ENCODE measurements around the gene SORBS2.

SORBS2 gene

GRCh38 chr4:185767528-185767927, 44.5 kb downstream of the SORBS2 start:
- no peak overlapping the region for H3K27ac ChIP-seq (ENCODE audit: low read length)
- no peaks in the 10 kb centered on the region for H3K27me3 ChIP-seq (ENCODE audit: low read depth, low read length)
- H3K36me3 ChIP-seq (ENCODE audit: control insufficient read depth in 1 of 2, insufficient read depth in 2 of 2, low read length in 2 of 2), result no peaks in the 10 kb centered on the region
- no peaks in the 10 kb centered on the region for H3K9me3 ChIP-seq (ENCODE audit: control insufficient read depth in 1 of 2, low read length in 2 of 2)
- no peak overlapping the region for H3K4me3 ChIP-seq (ENCODE audit: low read depth in 1 of 2, low read length in 2 of 2)
- H3K4me1 ChIP-seq (ENCODE audit: control insufficient read depth in 1 of 2, insufficient read depth in 2 of 2, low read length in 2 of 2), result no peaks in the 10 kb centered on the region

GRCh38 chr4:185764876-185765275, 47.1 kb downstream of the SORBS2 start:
- no peaks in the 10 kb centered on the region for H3K36me3 ChIP-seq (ENCODE audit: control insufficient read depth in 1 of 2, insufficient read depth in 2 of 2, low read length in 2 of 2)
- H3K9me3 ChIP-seq (ENCODE audit: control insufficient read depth in 1 of 2, low read length in 2 of 2), result no peaks in the 10 kb centered on the region
- no peaks in the 10 kb centered on the region for H3K27me3 ChIP-seq (ENCODE audit: low read depth, low read length)
- no peaks in the 10 kb centered on the region for H3K4me1 ChIP-seq (ENCODE audit: control insufficient read depth in 1 of 2, insufficient read depth in 2 of 2, low read length in 2 of 2)
- no peak overlapping the region for H3K4me3 ChIP-seq (ENCODE audit: low read depth in 1 of 2, low read length in 2 of 2)
- no peak overlapping the region for H3K27ac ChIP-seq (ENCODE audit: low read length)

- Histone ChIP-seq H3K4me3 (ENCODE audit: low read depth in 1 of 2, low read length in 2 of 2) (no peak overlapping the region), H3K4me1 (ENCODE audit: control insufficient read depth in 1 of 2, insufficient read depth in 2 of 2, low read length in 2 of 2) (no peaks in the 10 kb centered on the region), H3K9me3 (ENCODE audit: control insufficient read depth in 1 of 2, low read length in 2 of 2) (no peaks in the 10 kb centered on the region), H3K36me3 (ENCODE audit: control insufficient read depth in 1 of 2, insufficient read depth in 2 of 2, low read length in 2 of 2) (no peaks in the 10 kb centered on the region), H3K27me3 (ENCODE audit: low read depth, low read length) (no peaks in the 10 kb centered on the region), H3K27ac (ENCODE audit: low read length) (no peak overlapping the region)
Measured at GRCh38 chr4:185761352-185762235, 50.4 kb downstream of the SORBS2 start.

GRCh38 chr4:185758807-185759206, 53.2 kb downstream of the SORBS2 start:
- Histone ChIP-seq H3K36me3 (ENCODE audit: control insufficient read depth in 1 of 2, insufficient read depth in 2 of 2, low read length in 2 of 2) (no peaks in the 10 kb centered on the region), H3K4me3 (ENCODE audit: low read depth in 1 of 2, low read length in 2 of 2) (no peak overlapping the region), H3K27me3 (ENCODE audit: low read depth, low read length) (no peaks in the 10 kb centered on the region), H3K9me3 (ENCODE audit: control insufficient read depth in 1 of 2, low read length in 2 of 2) (no peaks in the 10 kb centered on the region), H3K4me1 (ENCODE audit: control insufficient read depth in 1 of 2, insufficient read depth in 2 of 2, low read length in 2 of 2) (no peaks in the 10 kb centered on the region), H3K27ac (ENCODE audit: low read length) (no peak overlapping the region)

- Histone ChIP-seq H3K4me3 (ENCODE audit: low read depth in 1 of 2, low read length in 2 of 2) (no peak overlapping the region), H3K27me3 (ENCODE audit: low read depth, low read length) (no peaks in the 10 kb centered on the region), H3K4me1 (ENCODE audit: control insufficient read depth in 1 of 2, insufficient read depth in 2 of 2, low read length in 2 of 2) (no peaks in the 10 kb centered on the region), H3K27ac (ENCODE audit: low read length) (no peak overlapping the region), H3K36me3 (ENCODE audit: control insufficient read depth in 1 of 2, insufficient read depth in 2 of 2, low read length in 2 of 2) (no peaks in the 10 kb centered on the region), H3K9me3 (ENCODE audit: control insufficient read depth in 1 of 2, low read length in 2 of 2) (no peaks in the 10 kb centered on the region)
Measured at GRCh38 chr4:185755451-185755850, 56.5 kb downstream of the SORBS2 start.

GRCh38 chr4:185754961-185755360, 57.0 kb downstream of the SORBS2 start:
- Histone ChIP-seq H3K27ac (ENCODE audit: low read length) (no peak overlapping the region), H3K4me1 (ENCODE audit: control insufficient read depth in 1 of 2, insufficient read depth in 2 of 2, low read length in 2 of 2) (no peaks in the 10 kb centered on the region), H3K36me3 (ENCODE audit: control insufficient read depth in 1 of 2, insufficient read depth in 2 of 2, low read length in 2 of 2) (no peaks in the 10 kb centered on the region), H3K9me3 (ENCODE audit: control insufficient read depth in 1 of 2, low read length in 2 of 2) (no peaks in the 10 kb centered on the region), H3K4me3 (ENCODE audit: low read depth in 1 of 2, low read length in 2 of 2) (no peak overlapping the region), H3K27me3 (ENCODE audit: low read depth, low read length) (no peaks in the 10 kb centered on the region)

GRCh38 chr4:185752872-185753271, 59.1 kb downstream of the SORBS2 start:
- Histone ChIP-seq H3K36me3 (ENCODE audit: control insufficient read depth in 1 of 2, insufficient read depth in 2 of 2, low read length in 2 of 2) (no peaks in the 10 kb centered on the region), H3K4me1 (ENCODE audit: control insufficient read depth in 1 of 2, insufficient read depth in 2 of 2, low read length in 2 of 2) (no peaks in the 10 kb centered on the region), H3K27ac (ENCODE audit: low read length) (no peak overlapping the region), H3K4me3 (ENCODE audit: low read depth in 1 of 2, low read length in 2 of 2) (no peak overlapping the region), H3K9me3 (ENCODE audit: control insufficient read depth in 1 of 2, low read length in 2 of 2) (no peaks in the 10 kb centered on the region), H3K27me3 (ENCODE audit: low read depth, low read length) (no peaks in the 10 kb centered on the region)

- no peak overlapping the region for H3K4me3 ChIP-seq (ENCODE audit: low read depth in 1 of 2, low read length in 2 of 2)
- no peaks in the 10 kb centered on the region for H3K27me3 ChIP-seq (ENCODE audit: low read depth, low read length)
- H3K36me3 ChIP-seq (ENCODE audit: control insufficient read depth in 1 of 2, insufficient read depth in 2 of 2, low read length in 2 of 2), result no peaks in the 10 kb centered on the region
- H3K4me1 ChIP-seq (ENCODE audit: control insufficient read depth in 1 of 2, insufficient read depth in 2 of 2, low read length in 2 of 2), result no peaks in the 10 kb centered on the region
- H3K27ac ChIP-seq (ENCODE audit: low read length), result no peak overlapping the region
- H3K9me3 ChIP-seq (ENCODE audit: control insufficient read depth in 1 of 2, low read length in 2 of 2), result no peaks in the 10 kb centered on the region
Measured at GRCh38 chr4:185749858-185750257, 62.1 kb downstream of the SORBS2 start.

- no peaks in the 10 kb centered on the region for H3K27me3 ChIP-seq (ENCODE audit: low read depth, low read length)
- no peaks in the 10 kb centered on the region for H3K9me3 ChIP-seq (ENCODE audit: control insufficient read depth in 1 of 2, low read length in 2 of 2)
- no peak overlapping the region for H3K4me3 ChIP-seq (ENCODE audit: low read depth in 1 of 2, low read length in 2 of 2)
- no peak overlapping the region for H3K27ac ChIP-seq (ENCODE audit: low read length)
- H3K36me3 ChIP-seq (ENCODE audit: control insufficient read depth in 1 of 2, insufficient read depth in 2 of 2, low read length in 2 of 2), result no peaks in the 10 kb centered on the region
- no peaks in the 10 kb centered on the region for H3K4me1 ChIP-seq (ENCODE audit: control insufficient read depth in 1 of 2, insufficient read depth in 2 of 2, low read length in 2 of 2)
Measured at GRCh38 chr4:185748901-185749390, 63.0 kb downstream of the SORBS2 start.

GRCh38 chr4:185745891-185746290, 66.1 kb downstream of the SORBS2 start:
- Histone ChIP-seq H3K36me3 (ENCODE audit: control insufficient read depth in 1 of 2, insufficient read depth in 2 of 2, low read length in 2 of 2) (no peaks in the 10 kb centered on the region), H3K9me3 (ENCODE audit: control insufficient read depth in 1 of 2, low read length in 2 of 2) (no peaks in the 10 kb centered on the region), H3K27ac (ENCODE audit: low read length) (no peak overlapping the region), H3K27me3 (ENCODE audit: low read depth, low read length) (no peaks in the 10 kb centered on the region), H3K4me1 (ENCODE audit: control insufficient read depth in 1 of 2, insufficient read depth in 2 of 2, low read length in 2 of 2) (no peaks in the 10 kb centered on the region), H3K4me3 (ENCODE audit: low read depth in 1 of 2, low read length in 2 of 2) (no peak overlapping the region)

GRCh38 chr4:185744946-185745345, 67.0 kb downstream of the SORBS2 start:
- Histone ChIP-seq H3K4me3 (ENCODE audit: low read depth in 1 of 2, low read length in 2 of 2) (no peak overlapping the region), H3K9me3 (ENCODE audit: control insufficient read depth in 1 of 2, low read length in 2 of 2) (no peaks in the 10 kb centered on the region), H3K27ac (ENCODE audit: low read length) (no peak overlapping the region), H3K36me3 (ENCODE audit: control insufficient read depth in 1 of 2, insufficient read depth in 2 of 2, low read length in 2 of 2) (no peaks in the 10 kb centered on the region), H3K4me1 (ENCODE audit: control insufficient read depth in 1 of 2, insufficient read depth in 2 of 2, low read length in 2 of 2) (no peaks in the 10 kb centered on the region), H3K27me3 (ENCODE audit: low read depth, low read length) (no peaks in the 10 kb centered on the region)

GRCh38 chr4:185744488-185744862, 67.5 kb downstream of the SORBS2 start:
- no peaks in the 10 kb centered on the region for H3K9me3 ChIP-seq (ENCODE audit: control insufficient read depth in 1 of 2, low read length in 2 of 2)
- H3K27ac ChIP-seq (ENCODE audit: low read length), result no peak overlapping the region
- H3K27me3 ChIP-seq (ENCODE audit: low read depth, low read length), result no peaks in the 10 kb centered on the region
- no peak overlapping the region for H3K4me3 ChIP-seq (ENCODE audit: low read depth in 1 of 2, low read length in 2 of 2)
- H3K4me1 ChIP-seq (ENCODE audit: control insufficient read depth in 1 of 2, insufficient read depth in 2 of 2, low read length in 2 of 2), result no peaks in the 10 kb centered on the region
- H3K36me3 ChIP-seq (ENCODE audit: control insufficient read depth in 1 of 2, insufficient read depth in 2 of 2, low read length in 2 of 2), result no peaks in the 10 kb centered on the region

All from muscle layer of duodenum (tissue), 2 donors.